HG03139 (cell line): ENCODE data around the gene PUDP.
"Not testable (repeated sequence)": the region's sequence is repeated elsewhere in the genome, so short reads cannot be mapped to it uniquely, and the experiment has no call there.

Source experiments
- ATAC-seq: cut with Tn5 transposase; IDR thresholded peaks from one replicate; pipeline ENCODE4 v1.9.1; 2021; ENCODE audit not compliant: unreplicated experiment

Gene PUDP

GRCh38 chrX:7147978-7148854, at the start of gene PUDP:
Gene PUDP (minus strand): TSS chrX:7148153. CDS start chrX:7148113, 40 bp downstream.
- peak; percentile 70 for ATAC-seq

GRCh38 chrX:7194606-7195005, 46.7 kb upstream of the PUDP start:
- no peak for ATAC-seq

GRCh38 chrX:7192871-7193270, 44.9 kb upstream of the PUDP start:
- no peak for ATAC-seq

- no peak for ATAC-seq
Measured at GRCh38 chrX:7191681-7192110, 43.7 kb upstream of the PUDP start.

- ATAC-seq = no peak
Measured at GRCh38 chrX:7190157-7190556, 42.2 kb upstream of the PUDP start.

- ATAC-seq = no peak
Measured at GRCh38 chrX:7188672-7189071, 40.7 kb upstream of the PUDP start.

- no peak for ATAC-seq
Measured at GRCh38 chrX:7184816-7185215, 36.9 kb upstream of the PUDP start.

GRCh38 chrX:7179446-7179845, 31.5 kb upstream of the PUDP start:
- ATAC-seq = no peak

GRCh38 chrX:7178859-7179258, 30.9 kb upstream of the PUDP start:
- not testable (repeated sequence) for ATAC-seq

- ATAC-seq = no peak
Measured at GRCh38 chrX:7170898-7171297, 22.9 kb upstream of the PUDP start.

GRCh38 chrX:7169627-7170026, 21.7 kb upstream of the PUDP start:
- no peak for ATAC-seq

GRCh38 chrX:7168371-7168770, 20.4 kb upstream of the PUDP start:
- no peak for ATAC-seq

- no peak for ATAC-seq
Measured at GRCh38 chrX:7164174-7164573, 16.2 kb upstream of the PUDP start.

- ATAC-seq = no peak
Measured at GRCh38 chrX:7163146-7163677, 15.3 kb upstream of the PUDP start.

- no peak for ATAC-seq
Measured at GRCh38 chrX:7159149-7159861, 11.4 kb upstream of the PUDP start.

GRCh38 chrX:7158468-7158990, 10.6 kb upstream of the PUDP start:
- no peak for ATAC-seq

- ATAC-seq = no peak
Measured at GRCh38 chrX:7156879-7157278, 8.9 kb upstream of the PUDP start.

- ATAC-seq = no peak
Measured at GRCh38 chrX:7155163-7155562, 7.2 kb upstream of the PUDP start.

- ATAC-seq = no peak
Measured at GRCh38 chrX:7154041-7154597, 6.2 kb upstream of the PUDP start.

- ATAC-seq = no peak
Measured at GRCh38 chrX:7153231-7153630, 5.3 kb upstream of the PUDP start.

- ATAC-seq = no peak
Measured at GRCh38 chrX:7149411-7149810, 1.5 kb upstream of the PUDP start.
